ENCODE measurements around the gene UGT1A9. TPM values are rescaled to one million over a fixed set of nuclear protein-coding genes. Genes with fewer than 3 reads are reported as not detected.

The UGT1A9 gene
- total and polyA plus RNA-seq, 10 of the 15 experiments (the other 5 are each of a cell fraction or from before 2014, with no cell fraction given) = 0.07 TPM; not detected in 9

- TF ChIP-seq GABPA (IDR thresholded peaks at IDR 0.05; ENCODE audit: low read depth) (no peak), TARDBP (IDR thresholded peaks at IDR 0.05; ENCODE audit: borderline replicate concordance) (no peak), E4F1 (IDR thresholded peaks at IDR 0.05; ENCODE audit: borderline replicate concordance, partially characterized antibody) (no peak), KDM1A (IDR thresholded peaks at IDR 0.05; ENCODE audit: borderline replicate concordance) (no peak), RAD51 (IDR thresholded peaks at IDR 0.05) (no peak), NFIC (IDR thresholded peaks at IDR 0.05; ENCODE audit: low read depth, low read length) (no peak)
These were observed 146.4 kb downstream of the UGT1A9 start (continued) for GRCh38 chr2:233817995-233818638.

GRCh38 chr2:233818639-233819621 is 147.2 kb downstream of the UGT1A9 start:
- Histone ChIP-seq H3K79me2 (ENCODE audit: control insufficient read depth, insufficient read depth, low read length) (no peaks in the 10 kb centered on the region), H3K27ac (ENCODE audit: control insufficient read depth, insufficient read depth) (no peak overlapping the region), H3K36me3 (ENCODE audit: control insufficient read depth in 2 of 2, insufficient read depth in 2 of 2, low read length in 1 of 2) (no peaks in the 10 kb centered on the region), H3K9ac (ENCODE audit: control insufficient read depth, insufficient read depth, low read length) (no peak overlapping the region), H3K4me3 (no peak overlapping the region), H4K20me1 (ENCODE audit: control insufficient read depth, insufficient read depth) (no peaks in the 10 kb centered on the region), H3K9me3 (replicated peaks; ENCODE audit: control insufficient read depth, insufficient read depth, low read length) (no peaks in the 10 kb centered on the region), H3K4me1 (ENCODE audit: control insufficient read depth, insufficient read depth, low read length) (no peaks in the 10 kb centered on the region), H2AFZ (ENCODE audit: control insufficient read depth, low read depth, low read length) (no peak overlapping the region), H3K27me3 (replicated peaks in 1 of 2; ENCODE audit: control insufficient read depth in 2 of 2, insufficient read depth in 2 of 2, low read length in 1 of 2) (no peaks in the 10 kb centered on the region; a peak in 3 of 4 replicates), H3K4me2 (ENCODE audit: control insufficient read depth, insufficient read depth) (no peak overlapping the region)
- ChIA-PET RAD21 (ENCODE audit: unreplicated experiment) (no interaction called here), SMC1A (ENCODE audit: uncharacterized antibody, unreplicated experiment) (no interaction called here), POLR2A (no interaction called here), CTCF (interaction anchor here (0.5 kb wide), 1 partner anchor 24 kb away, joined by 3 read pairs; no protein-coding TSS in a partner anchor)
- FAIRE-seq = no peak
- BruUV-seq (replicated peaks) = no TSS peak
- no peak for ATAC-seq
- 8% methylated on average over 17 of the region's 17 CpGs for WGBS (ENCODE audit: insufficient coverage, insufficient replicate concordance, low lambda C conversion rate, missing lambda C conversion rate)
- in situ Hi-C loops (cut with MboI) = no loop called here
- intact Hi-C loops (cut with micrococcal nuclease; ENCODE audit: unreplicated experiment) = no loop called here
- DNase-seq (ENCODE audit: low read depth, low spot score) = no peak
- TF ChIP-seq WRNIP1 (IDR thresholded peaks at IDR 0.05; ENCODE audit: borderline replicate concordance, low read depth, low read length) (no peak), ZBTB11 (CRISPR knock-in tag; IDR thresholded peaks at IDR 0.05) (no peak), ZNF274 (IDR thresholded peaks at IDR 0.05; ENCODE audit: insufficient read depth, insufficient read length) (no peak), SREBF2 (IDR thresholded peaks at IDR 0.05; ENCODE audit: low read length) (no peak), POLR2AphosphoS2 (IDR thresholded peaks at IDR 0.05; ENCODE audit: low read depth, low read length) (no peak), FOXK2 (IDR thresholded peaks at IDR 0.05) (no peak), CBFB (IDR thresholded peaks at IDR 0.05; ENCODE audit: low read depth) (no peak), NFIC (IDR thresholded peaks at IDR 0.05; ENCODE audit: low read depth, low read length) (no peak), IRF3 (IDR thresholded peaks at IDR 0.05) (no peak), RELA (IDR thresholded peaks at IDR 0.05; ENCODE audit: borderline replicate concordance, partially characterized antibody) (no peak)
